Activated CD4-positive, alpha-beta memory T cell treated with anti-CD3 and anti-CD28 coated beads for 36 hours (primary cell): ENCODE measurements around the gene SLC13A3. TPM values are rescaled to one million over a fixed set of nuclear protein-coding genes. Genes with fewer than 3 reads are reported as not detected.

Experiments used
- CTCF ChIA-PET: fragments of 350-600 bp; sonication (Branson Sonifier 250); formaldehyde crosslinking; loops from one replicate; lab custom pipeline; 2021; ENCODE audit warnings: antibody characterized with exemption, inconsistent platforms; lab: Charles Lee
- POLR2A ChIA-PET: fragments of 350-600 bp; sonication (Branson Sonifier 250); formaldehyde crosslinking; loops from one replicate; lab custom pipeline; 2021; ENCODE audit warnings: antibody characterized with exemption; lab: Charles Lee
- DNase-seq: peaks from one replicate; pipeline ENCODE4 v3.0.0-alpha.2; 2020
- H3K27ac Mint-ChIP-seq: one replicate; pipeline ENCODE4 v1.8.0; 2021; ENCODE audit warnings: mixed read lengths
- H3K27me3 Mint-ChIP-seq: one replicate; pipeline ENCODE4 v1.8.0; 2021; ENCODE audit warnings: mixed read lengths
- H3K36me3 Mint-ChIP-seq: one replicate; pipeline ENCODE4 v1.8.0; 2021; ENCODE audit warnings: mixed read lengths
- H3K4me1 Mint-ChIP-seq: one replicate; pipeline ENCODE4 v1.8.0; 2021; ENCODE audit warnings: low read depth, mixed read lengths
- H3K4me3 Mint-ChIP-seq: one replicate; pipeline ENCODE4 v1.8.0; 2021; ENCODE audit warnings: mild to moderate bottlenecking, mixed read lengths
- H3K9me3 Mint-ChIP-seq: one replicate; pipeline ENCODE4 v1.8.0; 2021; ENCODE audit warnings: mixed read lengths
- intact Hi-C: fragments of 100-400 bp; cut with micrococcal nuclease; formaldehyde crosslinking; loops from one replicate; pipeline ENCODE4 v1.15.1; 2023
- total RNA-seq, 2 experiments: library from RNA; stranded (reverse); gene quantifications; one replicate each; pipeline ENCODE4 v1.2.3, GENCODE V29; 2021

Gene SLC13A3
- total RNA-seq, 2 experiments from 2014 or later = 0.10 TPM; not detected in 1

GRCh38 chr20:46552460-46553420 lies 98.5 kb downstream of the SLC13A3 start:
- H3K4me3 Mint-ChIP-seq = peak overlapping the region; percentile 16

GRCh38 chr20:46551522-46552381 lies 99.5 kb downstream of the SLC13A3 start:
- DNase-seq = no peak
- H3K36me3 Mint-ChIP-seq = no peaks in the 10 kb centered on the region
- peaks cover 1% of the 10 kb centered on the region for H3K27me3 Mint-ChIP-seq
- intact Hi-C loops = loop anchor here (2.0 to 10.0 kb wide), 2 partner anchors 39 to 933 kb away; partner anchors contain the start of gene ZNF334
- peaks cover 28% of the 10 kb centered on the region for H3K4me1 Mint-ChIP-seq
- ChIA-PET CTCF (interaction anchor here (0.6 to 2.6 kb wide), 5 partner anchors 11 to 950 kb away, joined by 3 to 12 read pairs (median 3); no protein-coding TSS in a partner anchor), POLR2A (no interaction called here)
- no peak overlapping the region for H3K4me3 Mint-ChIP-seq
- H3K9me3 Mint-ChIP-seq = no peaks in the 10 kb centered on the region
- no peak overlapping the region for H3K27ac Mint-ChIP-seq

More at GRCh38 chr20:46552460-46553420, 98.5 kb downstream of the SLC13A3 start:
- peaks cover 1% of the 10 kb centered on the region for H3K27me3 Mint-ChIP-seq
- H3K9me3 Mint-ChIP-seq = no peaks in the 10 kb centered on the region
- H3K27ac Mint-ChIP-seq = peak overlapping the region; percentile 84
- intact Hi-C loops = loop anchor here (2.0 to 10.0 kb wide), 2 partner anchors 40 to 932 kb away; partner anchors contain the start of gene ZNF334
- DNase-seq = peak; percentile 80
- H3K4me1 Mint-ChIP-seq = peaks cover 36% of the 10 kb centered on the region
- ChIA-PET CTCF (interaction anchor here (0.6 to 2.6 kb wide), 6 partner anchors 10 to 949 kb away, joined by 3 to 12 read pairs (median 3); no protein-coding TSS in a partner anchor), POLR2A (interaction anchor here (1.0 kb wide), 1 partner anchor 8 kb away, joined by 10 read pairs; no protein-coding TSS in a partner anchor)
- no peaks in the 10 kb centered on the region for H3K36me3 Mint-ChIP-seq

- intact Hi-C loops = loop anchor here (10.0 kb wide), 1 partner anchor 934 kb away; no protein-coding TSS in a partner anchor
- Mint-ChIP-seq H3K27ac (no peak within 1 kb of the TSS), H3K4me3 (no peak within 1 kb of the TSS), H3K4me1 (peaks cover 33% of the 10 kb centered on the region), H3K27me3 (peaks cover 1% of the 10 kb centered on the region), H3K36me3 (no peaks in the 10 kb centered on the region), H3K9me3 (no peaks in the 10 kb centered on the region)
- ChIA-PET POLR2A (interaction anchor here (0.8 kb wide), 1 partner anchor 139 kb away, joined by 3 read pairs; the partner anchor contains the start of gene TP53RK), CTCF (interaction anchor here (1.1 to 2.1 kb wide), 4 partner anchors 11 to 51 kb away, joined by 3 to 12 read pairs (median 4); no protein-coding TSS in a partner anchor)
- no peak for DNase-seq
Measured at GRCh38 chr20:46550461-46550860, 100.8 kb downstream of the SLC13A3 start, which contains the start of gene OCSTAMP. OCSTAMP (minus strand) TSS chr20:46550654; CDS start chr20:46550560, 94 bp downstream.

GRCh38 chr20:46549188-46549972 lies 101.9 kb downstream of the SLC13A3 start:
- POLR2A ChIA-PET = no interaction called here
- DNase-seq = no peak
- H3K27me3 Mint-ChIP-seq = peaks cover 1% of the 10 kb centered on the region
- H3K4me3 Mint-ChIP-seq = no peak overlapping the region
- H3K9me3 Mint-ChIP-seq = no peaks in the 10 kb centered on the region
- CTCF ChIA-PET = interaction anchor here (0.7 to 2.1 kb wide), 5 partner anchors 9 to 53 kb away, joined by 3 to 12 read pairs (median 3); no protein-coding TSS in a partner anchor
- intact Hi-C loops = no loop called here
- H3K36me3 Mint-ChIP-seq = no peaks in the 10 kb centered on the region
- H3K4me1 Mint-ChIP-seq = peaks cover 35% of the 10 kb centered on the region
- no peak overlapping the region for H3K27ac Mint-ChIP-seq

GRCh38 chr20:46548688-46549087 lies 102.6 kb downstream of the SLC13A3 start:
- Mint-ChIP-seq H3K4me1 (peaks cover 32% of the 10 kb centered on the region), H3K27ac (no peak overlapping the region), H3K27me3 (no peaks in the 10 kb centered on the region), H3K9me3 (no peaks in the 10 kb centered on the region), H3K4me3 (no peak overlapping the region), H3K36me3 (no peaks in the 10 kb centered on the region)
- POLR2A ChIA-PET = no interaction called here
- DNase-seq = no peak
- intact Hi-C loops = no loop called here
- CTCF ChIA-PET = interaction anchor here (2.1 kb wide), 1 partner anchor 13 kb away, joined by 12 read pairs; no protein-coding TSS in a partner anchor

- Mint-ChIP-seq H3K4me3 (no peak overlapping the region), H3K36me3 (no peaks in the 10 kb centered on the region), H3K4me1 (peaks cover 26% of the 10 kb centered on the region), H3K27me3 (no peaks in the 10 kb centered on the region), H3K9me3 (no peaks in the 10 kb centered on the region), H3K27ac (no peak overlapping the region)
- intact Hi-C loops = no loop called here
- no peak for DNase-seq
- POLR2A ChIA-PET = no interaction called here
- CTCF ChIA-PET = no interaction called here
Measured at GRCh38 chr20:46547995-46548394, 103.3 kb downstream of the SLC13A3 start.

- Mint-ChIP-seq H3K27ac (no peak overlapping the region), H3K4me3 (no peak overlapping the region), H3K4me1 (peaks cover 16% of the 10 kb centered on the region), H3K27me3 (peaks cover 1% of the 10 kb centered on the region), H3K9me3 (no peaks in the 10 kb centered on the region), H3K36me3 (no peaks in the 10 kb centered on the region)
- DNase-seq = no peak
- ChIA-PET POLR2A (no interaction called here), CTCF (no interaction called here)
- intact Hi-C loops = no loop called here
Measured at GRCh38 chr20:46546936-46547335, 104.3 kb downstream of the SLC13A3 start.

GRCh38 chr20:46546298-46546697 lies 105.0 kb downstream of the SLC13A3 start:
- H3K4me3 Mint-ChIP-seq = no peak overlapping the region
- DNase-seq = no peak
- H3K36me3 Mint-ChIP-seq = no peaks in the 10 kb centered on the region
- no peaks in the 10 kb centered on the region for H3K9me3 Mint-ChIP-seq
- ChIA-PET POLR2A (interaction anchor here (1.8 kb wide), 1 partner anchor 13 kb away, joined by 5 read pairs; no protein-coding TSS in a partner anchor), CTCF (no interaction called here)
- no peak overlapping the region for H3K27ac Mint-ChIP-seq
- peaks cover 1% of the 10 kb centered on the region for H3K27me3 Mint-ChIP-seq
- intact Hi-C loops = no loop called here
- peaks cover 15% of the 10 kb centered on the region for H3K4me1 Mint-ChIP-seq

- intact Hi-C loops = loop anchor here (1.0 to 2.0 kb wide), 4 partner anchors 13 to 143 kb away; partner anchors contain the start of genes TP53RK and ZNF334
- H3K36me3 Mint-ChIP-seq = no peaks in the 10 kb centered on the region
- peaks cover 15% of the 10 kb centered on the region for H3K4me1 Mint-ChIP-seq
- peaks cover 4% of the 10 kb centered on the region for H3K27me3 Mint-ChIP-seq
- no peak overlapping the region for H3K27ac Mint-ChIP-seq
- no peak for DNase-seq
- no peaks in the 10 kb centered on the region for H3K9me3 Mint-ChIP-seq
- ChIA-PET POLR2A (interaction anchor here (1.8 kb wide), 1 partner anchor 14 kb away, joined by 5 read pairs; no protein-coding TSS in a partner anchor), CTCF (interaction anchor here (2.0 to 2.3 kb wide), 2 partner anchors 16 to 135 kb away, joined by 24 read pairs; no protein-coding TSS in a partner anchor)
- H3K4me3 Mint-ChIP-seq = no peak overlapping the region
Measured at GRCh38 chr20:46545827-46546138, 105.5 kb downstream of the SLC13A3 start.

- ChIA-PET CTCF (interaction anchor here (0.6 to 2.3 kb wide), 12 partner anchors 9 to 144 kb away, joined by 3 to 24 read pairs (median 6); partner anchors contain the start of genes ELMO2, TP53RK and ZNF334), POLR2A (interaction anchor here (1.3 to 1.8 kb wide), 4 partner anchors 8 to 144 kb away, joined by 4 to 10 read pairs (median 6); partner anchors contain the start of gene TP53RK)
- Mint-ChIP-seq H3K27me3 (peaks cover 4% of the 10 kb centered on the region), H3K36me3 (no peaks in the 10 kb centered on the region), H3K4me3 (peak overlapping the region; percentile 31), H3K27ac (peak overlapping the region; percentile 88), H3K9me3 (no peaks in the 10 kb centered on the region), H3K4me1 (peaks cover 15% of the 10 kb centered on the region)
- intact Hi-C loops = loop anchor here (1.0 to 2.0 kb wide), 4 partner anchors 13 to 144 kb away; partner anchors contain the start of genes TP53RK and ZNF334
- peak; percentile 80 for DNase-seq
Measured at GRCh38 chr20:46545077-46545826, 106.0 kb downstream of the SLC13A3 start.
